Measurements from ENCODE around the gene CFAP77.

GRCh38 chr9:132426639-132427414 is 16.8 kb downstream of the CFAP77 start:
- TF ChIP-seq CTCF (IDR thresholded peaks at IDR 0.05) (no peak), EZH2 (IDR thresholded peaks at IDR 0.05) (no peak)

Data from neural progenitor cell (in vitro differentiated cells).